Upper lobe of right lung (tissue), 1 donor: ENCODE data around the gene TCIRG1. TPM values are rescaled to one million over a fixed set of nuclear protein-coding genes. Genes with fewer than 3 reads are reported as not detected.
A peak's percentile ranks its signal among the peaks of the same experiment; 100 is the strongest.

Experiments
- ATAC-seq: fragments of 200-7000 bp; cut with Tn5 transposase; one replicate; pipeline ENCODE4 v1.9.1; 2020; ENCODE audit warnings: mild to moderate bottlenecking, moderate library complexity
- DNase-seq: peaks from one replicate; pipeline ENCODE4 v3.0.0-alpha.2; 2020
- H3K27ac ChIP-seq: fragments of 200-600 bp; one replicate; pipeline ENCODE4 v1.8.0; 2022
- H3K27me3 ChIP-seq: fragments of 200-600 bp; one replicate; pipeline ENCODE4 v1.8.0; 2022; ENCODE audit warnings: mild to moderate bottlenecking
- H3K36me3 ChIP-seq: fragments of 200-600 bp; one replicate; pipeline ENCODE4 v1.8.0; 2022
- H3K4me1 ChIP-seq: fragments of 200-600 bp; one replicate; pipeline ENCODE4 v1.8.0; 2022
- H3K4me3 ChIP-seq: fragments of 200-600 bp; one replicate; pipeline ENCODE4 v1.8.0; 2022; ENCODE audit warnings: mild to moderate bottlenecking
- H3K9me3 ChIP-seq: fragments of 200-600 bp; one replicate; pipeline ENCODE4 v1.8.0; 2022
- intact Hi-C: fragments of 100-400 bp; cut with DNase I; formaldehyde crosslinking; loops from one replicate; pipeline ENCODE4 v1.11.0; 2022
- total RNA-seq: library from RNA; stranded (reverse); fragmentation: NEBNext Ultra II Directional; extraction: Animal tissue kit (Norgen Biotek cat#: 25700); gene quantifications from one replicate; pipeline ENCODE4 v1.2.1, GENCODE V29; 2021
- TF ChIP-seq, protein P1 (sequence below): fragments of 200-600 bp; IDR thresholded peaks from one replicate; pipeline ENCODE4 v1.8.0; 2022; ENCODE audit warnings: antibody characterized with exemption
- donor health status: DM: no; HTN: yes; CAD: no; lungs with severe emphysema.

Gene TCIRG1
- total RNA-seq, 1 donor from 2014 or later, result 216 TPM

DNA sequence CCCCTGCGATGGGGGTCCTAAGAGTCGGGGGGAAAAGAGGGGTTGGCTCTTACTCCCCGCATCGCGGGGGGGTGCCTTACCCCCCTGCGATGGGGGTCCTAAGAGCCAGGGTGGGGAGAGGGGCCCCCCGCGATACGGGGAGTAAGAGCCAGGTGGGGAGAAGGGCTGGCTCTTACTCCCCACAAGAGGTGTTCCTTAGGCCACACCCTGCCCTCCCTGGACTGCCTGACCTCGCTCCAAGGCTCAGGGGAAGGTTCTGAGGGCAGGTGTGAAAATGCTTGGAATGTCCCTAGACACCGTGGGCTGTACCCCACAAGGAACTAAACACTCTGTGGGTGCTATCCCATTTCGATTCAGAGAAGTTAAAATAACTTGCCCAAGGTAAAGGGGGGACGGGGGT is 42.8 kb upstream of the TCIRG1 start:
- no peaks in the 10 kb centered on the region for H3K9me3 ChIP-seq
- ATAC-seq, result no peak
- DNase-seq, result peak; percentile 42
- H3K27me3 ChIP-seq, result no peaks in the 10 kb centered on the region
- intact Hi-C loops, result no loop called here
- no peak overlapping the region for H3K27ac ChIP-seq
- TF ChIP-seq, protein P1, sequence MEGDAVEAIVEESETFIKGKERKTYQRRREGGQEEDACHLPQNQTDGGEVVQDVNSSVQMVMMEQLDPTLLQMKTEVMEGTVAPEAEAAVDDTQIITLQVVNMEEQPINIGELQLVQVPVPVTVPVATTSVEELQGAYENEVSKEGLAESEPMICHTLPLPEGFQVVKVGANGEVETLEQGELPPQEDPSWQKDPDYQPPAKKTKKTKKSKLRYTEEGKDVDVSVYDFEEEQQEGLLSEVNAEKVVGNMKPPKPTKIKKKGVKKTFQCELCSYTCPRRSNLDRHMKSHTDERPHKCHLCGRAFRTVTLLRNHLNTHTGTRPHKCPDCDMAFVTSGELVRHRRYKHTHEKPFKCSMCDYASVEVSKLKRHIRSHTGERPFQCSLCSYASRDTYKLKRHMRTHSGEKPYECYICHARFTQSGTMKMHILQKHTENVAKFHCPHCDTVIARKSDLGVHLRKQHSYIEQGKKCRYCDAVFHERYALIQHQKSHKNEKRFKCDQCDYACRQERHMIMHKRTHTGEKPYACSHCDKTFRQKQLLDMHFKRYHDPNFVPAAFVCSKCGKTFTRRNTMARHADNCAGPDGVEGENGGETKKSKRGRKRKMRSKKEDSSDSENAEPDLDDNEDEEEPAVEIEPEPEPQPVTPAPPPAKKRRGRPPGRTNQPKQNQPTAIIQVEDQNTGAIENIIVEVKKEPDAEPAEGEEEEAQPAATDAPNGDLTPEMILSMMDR, result no peak
- H3K36me3 ChIP-seq, result no peaks in the 10 kb centered on the region
- H3K4me3 ChIP-seq, result no peak overlapping the region
- H3K4me1 ChIP-seq, result no peaks in the 10 kb centered on the region

DNA sequence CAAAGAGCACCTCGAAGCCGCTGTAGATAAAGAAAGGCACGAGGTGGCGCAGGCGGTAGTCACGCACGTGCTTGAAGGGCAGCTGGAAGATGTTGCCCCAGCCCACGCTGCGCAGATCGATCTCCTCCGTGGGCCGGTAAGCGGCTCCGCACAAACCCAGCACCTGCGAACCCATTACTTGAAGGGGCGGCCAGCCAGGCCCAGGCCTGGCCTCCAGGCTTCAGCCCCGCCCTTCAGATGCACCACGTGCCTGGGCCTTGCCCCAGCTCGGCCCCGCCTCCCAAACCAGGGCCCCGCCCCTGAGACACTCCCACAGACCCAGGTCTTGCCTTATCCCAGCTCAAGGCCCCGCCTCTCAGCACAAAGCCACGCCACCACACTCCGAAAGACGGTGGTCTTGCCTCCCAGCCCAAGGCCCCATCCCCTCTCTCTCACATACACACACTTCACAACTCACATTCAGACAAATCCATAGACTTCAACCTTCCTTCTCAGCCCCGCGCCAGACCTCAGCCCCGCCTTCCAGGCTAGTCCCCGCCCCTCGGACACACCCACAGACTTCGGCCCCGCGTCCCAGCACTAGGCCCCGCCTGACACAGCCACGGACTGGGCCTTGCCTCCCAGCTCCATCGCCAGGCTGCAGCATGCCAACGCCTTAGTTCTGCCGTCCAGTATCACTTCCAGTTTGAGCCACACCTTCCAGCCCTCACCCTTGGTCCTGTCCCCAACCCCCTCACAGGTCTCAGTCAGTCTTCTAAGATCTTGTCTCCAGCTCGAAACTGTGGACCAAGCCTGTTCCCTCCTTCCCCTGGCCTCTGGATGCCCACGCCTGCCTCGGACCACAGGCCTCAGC is 42.0 kb upstream of the TCIRG1 start:
- no peaks in the 10 kb centered on the region for H3K4me1 ChIP-seq
- DNase-seq (peak; percentile 91), ATAC-seq (peak; percentile 94)
- no peaks in the 10 kb centered on the region for H3K27me3 ChIP-seq
- no peak overlapping the region for H3K4me3 ChIP-seq
- TF ChIP-seq, protein P1, result no peak
- no peak overlapping the region for H3K27ac ChIP-seq
- H3K9me3 ChIP-seq, result no peaks in the 10 kb centered on the region
- intact Hi-C loops, result no loop called here
- H3K36me3 ChIP-seq, result no peaks in the 10 kb centered on the region

DNA sequence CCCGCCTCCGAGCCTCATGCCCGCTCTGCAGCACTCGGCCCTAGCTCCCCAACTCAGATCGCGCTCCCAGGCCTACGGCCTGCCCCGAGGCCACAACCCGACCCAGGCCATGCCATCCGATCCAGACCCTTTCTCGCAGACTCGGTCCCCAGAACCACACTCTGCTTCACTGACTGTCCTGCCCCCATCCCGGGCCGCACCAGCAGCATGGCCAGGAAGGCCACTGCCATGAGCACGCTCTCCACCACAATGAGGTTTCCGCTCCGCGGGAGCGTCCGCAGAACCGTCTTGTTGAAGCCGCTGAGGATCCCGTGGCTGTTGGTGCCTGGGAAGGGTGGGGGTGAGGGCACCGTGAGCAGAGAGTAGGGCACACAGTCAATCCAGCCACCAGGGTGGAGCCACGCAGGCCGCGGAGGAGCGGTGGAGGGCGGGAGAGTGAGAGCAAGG is 41.3 kb upstream of the TCIRG1 start:
- Histone ChIP-seq H3K27me3 (no peaks in the 10 kb centered on the region), H3K4me3 (no peak overlapping the region), H3K9me3 (no peaks in the 10 kb centered on the region), H3K36me3 (no peaks in the 10 kb centered on the region), H3K4me1 (no peaks in the 10 kb centered on the region), H3K27ac (no peak overlapping the region)
- DNase-seq, result peak; percentile 66
- ATAC-seq, result no peak
- TF ChIP-seq, protein P1, result no peak
- intact Hi-C loops, result no loop called here

DNA sequence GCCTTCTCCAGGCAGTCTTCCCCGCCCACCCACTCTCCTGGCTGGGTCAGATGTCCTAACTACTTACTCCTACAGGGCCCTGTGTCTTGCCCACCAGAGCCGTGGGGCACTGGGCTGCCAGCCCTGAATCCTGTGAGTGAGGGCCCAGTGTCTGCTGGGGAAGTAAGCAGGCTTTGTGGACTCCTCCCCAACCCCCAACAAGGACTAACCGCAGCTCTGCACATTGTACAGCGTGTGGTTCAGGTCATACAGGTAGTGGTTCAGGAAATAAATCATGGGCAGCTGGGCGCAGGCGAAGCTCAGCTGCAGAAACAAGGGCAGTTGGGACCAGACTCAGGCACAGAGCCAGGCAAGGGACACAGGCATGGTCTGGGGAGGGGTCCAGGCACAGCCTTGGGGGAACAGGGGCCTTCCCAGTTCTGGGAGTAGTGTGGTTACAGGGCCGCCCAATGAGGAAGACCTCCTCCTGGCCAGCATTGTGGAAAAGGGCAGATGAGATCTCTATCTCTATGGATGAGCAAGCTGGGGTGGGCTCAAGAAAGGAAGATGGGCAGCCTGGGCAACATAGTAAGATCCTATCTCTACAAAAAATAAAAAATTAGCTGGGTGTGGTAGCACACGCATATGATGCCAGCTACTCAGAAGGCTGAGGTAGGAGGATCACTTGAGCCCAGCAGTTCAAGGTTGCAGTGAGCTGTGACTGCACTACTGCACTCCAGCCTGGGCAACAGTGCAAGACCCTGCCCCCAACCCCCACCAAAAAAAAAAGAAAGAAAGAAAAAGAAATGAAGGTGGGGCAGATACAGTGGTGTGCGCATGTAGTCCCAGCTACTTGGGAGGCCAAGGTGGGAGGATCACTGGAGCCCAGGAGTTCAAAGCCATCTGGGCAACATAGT is 40.4 kb upstream of the TCIRG1 start:
- no peak overlapping the region for H3K27ac ChIP-seq
- no peaks in the 10 kb centered on the region for H3K27me3 ChIP-seq
- TF ChIP-seq, protein P1, result no peak
- H3K9me3 ChIP-seq, result no peaks in the 10 kb centered on the region
- no peaks in the 10 kb centered on the region for H3K36me3 ChIP-seq
- no peak overlapping the region for H3K4me3 ChIP-seq
- no peak for ATAC-seq
- DNase-seq, result peak; percentile 53
- H3K4me1 ChIP-seq, result no peaks in the 10 kb centered on the region
- intact Hi-C loops, result no loop called here

DNA sequence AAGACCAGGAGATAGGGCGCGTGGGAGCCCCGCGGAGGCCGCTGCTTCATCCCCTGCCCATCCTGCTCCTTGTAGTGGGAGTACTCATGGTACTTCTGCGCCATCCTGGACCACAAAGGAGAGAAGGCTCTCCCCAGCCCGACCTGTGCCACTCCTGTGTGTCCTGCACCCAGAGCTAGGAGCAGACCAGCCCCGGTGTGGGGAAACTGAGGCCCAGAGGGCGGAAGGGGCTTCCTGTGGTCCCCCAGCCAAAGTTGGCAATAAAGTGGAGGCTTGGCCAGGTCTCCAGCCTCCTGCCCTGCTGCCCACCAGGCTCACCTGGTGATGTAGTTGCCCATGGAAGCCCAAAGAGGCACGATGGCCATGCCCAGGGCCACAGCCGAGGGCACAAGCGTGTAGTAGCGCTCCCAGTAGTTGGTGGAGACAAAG is 39.6 kb upstream of the TCIRG1 start:
- intact Hi-C loops, result no loop called here
- no peaks in the 10 kb centered on the region for H3K36me3 ChIP-seq
- ATAC-seq (no peak), DNase-seq (peak; percentile 53)
- H3K27ac ChIP-seq, result no peak overlapping the region
- H3K9me3 ChIP-seq, result no peaks in the 10 kb centered on the region
- H3K4me3 ChIP-seq, result no peak overlapping the region
- H3K27me3 ChIP-seq, result no peaks in the 10 kb centered on the region
- TF ChIP-seq, protein P1, result no peak
- H3K4me1 ChIP-seq, result peaks cover 1% of the 10 kb centered on the region
